HG02623 (cell line): ENCODE results near the gene GDPD5.

Source experiments
- ATAC-seq: cut with Tn5 transposase; IDR thresholded peaks from one replicate; pipeline ENCODE4 v1.9.1; 2021; ENCODE audit warnings: moderate library complexity; ENCODE audit not compliant: unreplicated experiment

The GDPD5 gene

GRCh38 chr11:75406338-75406777, 119.4 kb downstream of the GDPD5 start:
- no peak for ATAC-seq

DNA sequence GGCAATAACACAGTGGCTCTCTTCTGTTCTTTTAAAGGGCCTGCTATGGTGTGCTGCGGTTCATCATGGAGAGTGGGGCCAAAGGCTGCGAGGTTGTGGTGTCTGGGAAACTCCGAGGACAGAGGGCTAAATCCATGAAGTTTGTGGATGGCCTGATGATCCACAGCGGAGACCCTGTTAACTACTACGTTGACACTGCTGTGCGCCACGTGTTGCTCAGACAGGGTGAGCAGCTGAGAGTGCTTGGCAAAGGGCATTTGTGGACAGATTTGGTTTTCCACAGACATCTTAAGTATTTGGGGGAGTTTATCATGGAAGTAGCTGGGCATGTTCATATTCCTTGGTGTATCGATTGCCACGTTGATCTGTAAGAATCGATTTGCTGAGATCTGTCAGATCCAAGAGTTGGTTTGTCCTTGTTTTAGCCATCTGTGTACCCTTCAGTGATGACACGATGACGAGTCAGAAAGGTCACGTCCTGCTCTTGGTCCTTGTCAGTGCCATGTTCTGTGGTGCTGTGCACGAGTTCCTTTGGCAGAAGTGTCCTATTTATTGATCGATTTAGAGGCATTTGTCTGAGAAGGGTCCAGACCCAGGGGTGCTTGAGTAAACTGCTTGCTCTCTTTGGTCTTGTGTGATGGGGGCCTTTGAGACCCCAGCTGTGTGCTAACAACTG, 121.6 kb downstream of the GDPD5 start:
- no peak for ATAC-seq

DNA sequence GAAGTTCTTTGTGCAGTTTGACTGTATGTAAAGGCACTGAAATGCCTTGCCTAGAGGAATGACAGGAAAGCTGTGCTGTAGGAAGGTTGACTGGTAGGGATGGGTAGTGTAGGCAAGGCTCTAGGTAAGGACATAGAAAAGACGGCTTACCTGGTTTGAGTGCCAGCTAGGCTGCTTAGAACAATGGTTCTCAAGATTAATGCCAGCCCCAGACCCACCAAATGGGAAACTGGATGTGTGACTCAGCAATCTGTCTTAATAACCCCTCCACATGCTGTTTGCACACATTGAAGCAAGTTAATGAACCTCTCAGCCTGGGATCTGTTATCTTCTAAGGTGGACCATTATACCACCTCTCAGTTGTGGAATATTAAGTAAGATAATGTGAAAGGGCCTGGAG, 122.7 kb downstream of the GDPD5 start:
- no peak for ATAC-seq

- ATAC-seq, result no peak
These were observed 123.6 kb downstream of the GDPD5 start for GRCh38 chr11:75402002-75402773.

DNA sequence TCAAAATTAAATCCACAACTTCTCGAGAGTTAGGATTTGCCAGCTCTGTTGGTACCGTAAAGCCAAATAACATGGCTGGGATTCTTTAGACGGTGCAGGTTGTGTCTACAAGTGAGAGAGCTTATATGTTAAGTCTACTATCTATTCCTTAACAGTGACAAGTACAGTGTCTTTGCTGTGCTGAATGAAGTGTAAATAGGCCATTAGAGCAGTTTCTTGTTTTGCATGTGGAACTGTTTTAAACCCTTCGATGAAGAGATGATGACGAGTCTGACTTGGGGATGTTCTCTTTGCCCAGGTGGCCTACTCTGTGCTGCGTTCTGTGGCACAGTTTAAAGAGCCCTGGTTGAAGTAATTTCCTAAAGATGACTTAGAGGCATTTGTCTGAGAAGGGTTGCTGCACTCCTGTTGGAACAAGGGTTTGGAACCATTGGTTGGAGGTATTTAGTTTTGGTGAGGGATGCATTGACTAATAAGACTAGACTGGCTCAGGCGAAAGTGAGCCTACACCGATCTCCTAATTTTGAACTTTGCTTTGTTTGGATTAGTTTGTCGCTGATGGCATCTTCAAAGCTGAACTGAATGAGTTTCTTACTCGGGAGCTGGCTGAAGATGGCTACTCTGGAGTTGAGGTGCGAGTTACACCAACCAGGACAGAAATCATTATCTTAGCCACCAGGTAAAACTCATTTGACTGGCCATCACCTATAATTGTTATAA, 125.4 kb downstream of the GDPD5 start:
- ATAC-seq, result no peak

- ATAC-seq, result peak; percentile 90
These were observed 126.2 kb downstream of the GDPD5 start, which contains the start of gene RPS3 for GRCh38 chr11:75399344-75400145. Gene RPS3 (plus strand): TSS chr11:75399518. CDS start chr11:75399548, 30 bp downstream.

GRCh38 chr11:75398906-75399305, 126.8 kb downstream of the GDPD5 start:
- ATAC-seq, result no peak

DNA sequence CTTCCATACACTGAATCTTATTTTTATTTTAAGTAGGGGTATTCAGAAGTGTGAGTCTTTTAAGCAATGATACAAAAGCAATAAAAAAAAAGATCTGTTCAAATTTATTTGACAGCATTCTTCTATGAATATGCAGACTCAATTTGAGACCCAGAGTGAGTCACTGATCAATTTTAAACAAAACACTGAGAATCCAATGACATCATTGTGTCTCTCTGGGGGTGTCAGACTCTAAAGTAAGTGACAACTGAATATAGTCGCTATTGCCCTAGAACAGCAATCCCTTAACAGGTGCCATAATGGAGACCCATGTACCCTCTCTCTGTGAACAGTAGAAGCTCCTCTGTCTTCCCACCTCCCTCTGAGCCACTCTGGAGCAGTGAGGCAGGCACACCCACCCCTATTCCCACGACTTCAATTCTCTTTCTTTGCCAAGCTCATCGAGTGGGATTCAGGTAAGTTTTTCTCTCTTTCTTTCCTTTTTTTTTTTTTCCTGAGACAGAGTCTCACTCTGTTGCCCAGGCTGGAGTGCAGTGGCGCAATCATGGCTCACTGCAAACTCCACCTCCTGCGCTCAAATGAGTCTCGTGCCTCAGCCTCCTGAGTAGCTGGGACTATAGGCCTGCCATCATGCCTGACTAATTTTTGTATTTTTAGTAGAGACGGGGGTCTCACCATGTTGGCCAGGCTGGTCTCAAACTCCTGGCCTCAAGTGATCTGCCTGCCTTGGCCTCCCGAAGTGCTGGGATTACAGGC, 131.5 kb downstream of the GDPD5 start:
- ATAC-seq, result no peak

- no peak for ATAC-seq
These were observed 135.8 kb downstream of the GDPD5 start for GRCh38 chr11:75389925-75390324.

DNA sequence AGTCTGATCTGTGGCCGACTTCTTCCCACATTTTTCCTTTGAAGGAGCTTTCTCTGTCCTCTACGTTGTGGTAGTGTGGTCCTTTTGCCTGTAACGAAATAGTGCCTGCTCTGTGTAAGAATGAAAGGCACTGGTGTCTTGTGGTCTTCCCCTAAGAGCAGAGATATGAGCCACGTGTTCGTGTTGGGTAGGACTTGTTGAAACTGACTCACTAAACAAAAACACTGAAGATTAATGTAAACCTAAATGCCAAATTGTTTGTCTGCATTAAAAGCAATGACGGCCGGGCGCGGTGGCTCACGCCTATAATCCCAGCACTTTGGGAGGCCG, 136.5 kb downstream of the GDPD5 start:
- ATAC-seq, result no peak

DNA sequence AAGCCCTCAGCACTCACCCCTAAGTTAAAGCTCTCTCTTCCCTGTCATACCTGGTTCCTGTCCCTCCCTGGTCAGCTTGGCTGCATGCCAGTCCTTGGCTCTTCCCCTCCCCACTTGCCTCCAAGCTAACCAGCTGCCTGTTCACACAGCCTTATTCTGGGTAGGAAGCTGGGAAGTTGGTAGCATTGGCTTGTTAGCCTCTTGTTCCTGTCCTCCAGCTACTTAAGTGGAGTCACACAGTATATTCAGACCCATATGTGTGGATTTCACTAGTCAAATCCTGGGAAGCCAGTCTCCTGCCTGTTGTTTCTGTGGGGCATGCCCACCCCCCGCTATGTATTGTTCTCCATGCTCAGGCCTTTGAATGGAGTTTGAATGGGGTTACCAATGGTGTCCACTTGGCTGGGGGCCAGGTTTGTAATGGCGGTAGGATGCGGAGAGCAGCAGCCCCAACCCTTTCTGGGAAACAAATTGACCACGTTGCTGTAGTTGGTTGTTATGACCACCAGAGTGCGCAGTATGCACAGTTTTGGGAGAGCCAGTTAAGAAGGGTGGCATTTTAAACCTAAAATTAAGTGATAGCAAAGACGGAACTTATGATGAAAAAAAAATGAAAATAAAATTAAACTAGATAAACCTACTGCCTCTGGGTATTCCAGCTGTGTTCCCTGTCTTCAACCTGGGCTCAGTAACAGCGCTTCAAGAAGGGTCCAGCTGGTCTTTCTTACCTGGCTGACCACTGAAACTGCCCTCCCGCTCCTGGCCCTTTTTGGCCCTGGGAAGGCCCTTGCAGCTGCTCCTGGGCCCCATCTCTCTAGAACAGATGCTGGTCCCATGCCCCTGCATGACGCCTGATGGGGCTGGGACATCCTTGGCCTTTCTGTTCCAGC, 137.1 kb downstream of the GDPD5 start:
- ATAC-seq, result no peak

GRCh38 chr11:75387736-75388294, 137.9 kb downstream of the GDPD5 start:
- ATAC-seq, result no peak

- ATAC-seq, result no peak
These were observed 138.7 kb downstream of the GDPD5 start for GRCh38 chr11:75386942-75387630.
